PFSK-1 (cell line): ENCODE measurements around the gene PHAX.

Experiments
- FOXP2 ChIP-seq: optimal IDR thresholded peaks from 2 replicates; pipeline ENCODE3; 2011; ENCODE audit warnings: borderline replicate concordance, control low read depth, inconsistent platforms; ENCODE audit not compliant: insufficient read depth; ENCODE audit errors: extremely low read length, extremely low read depth
- POLR2AphosphoS5 ChIP-seq: IDR thresholded peaks from 2 replicates; pipeline ENCODE4 v1.6.1; 2012; ENCODE audit warnings: low read depth, mild to moderate bottlenecking, control low read depth, low read length, moderate library complexity
- SIN3A ChIP-seq: IDR thresholded peaks from 2 replicates; pipeline ENCODE4 v1.6.1; 2012; ENCODE audit warnings: mild to moderate bottlenecking, low read length, moderate library complexity, borderline replicate concordance; ENCODE audit not compliant: insufficient read depth
- TAF1 ChIP-seq: IDR thresholded peaks from 2 replicates; pipeline ENCODE4 v1.6.1; 2012; ENCODE audit warnings: low read length, control low read depth, borderline replicate concordance; ENCODE audit not compliant: insufficient read depth
- TF ChIP-seq, protein P1 (sequence below), 2 experiments: IDR thresholded peaks; 2 replicates each; pipeline versions ENCODE4 v1.6.1 to v1.8.0; 2011 to 2012; ENCODE audit warnings: low read depth in 2 of 2, low read length in 2 of 2, control low read depth in 1 of 2, inconsistent platforms in 1 of 2, mild to moderate bottlenecking in 1 of 2, moderate library complexity in 1 of 2; ENCODE audit not compliant: insufficient read depth in 1 of 2

PHAX gene

DNA sequence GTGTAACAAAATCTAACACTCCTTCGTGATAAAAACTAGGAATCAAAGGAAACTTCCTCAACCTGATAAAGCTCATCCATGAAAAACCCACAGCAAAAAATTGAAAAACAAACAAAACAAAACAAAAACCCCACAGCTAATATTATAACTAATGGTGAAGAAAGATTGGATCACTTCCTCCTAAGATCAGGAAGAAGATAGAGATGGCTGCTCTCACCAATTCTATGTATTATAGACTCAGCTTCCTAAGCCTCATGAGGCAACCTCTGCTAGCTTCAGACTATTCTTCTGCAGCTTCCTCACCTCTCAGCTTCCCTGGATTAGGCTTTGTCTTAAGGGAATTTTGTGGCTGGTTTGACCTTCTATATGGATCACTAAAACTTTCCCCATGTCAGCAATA, 40.1 kb downstream of the PHAX start:
- TF ChIP-seq POLR2AphosphoS5 (no peak), FOXP2 (no peak), SIN3A (no peak), TAF1 (no peak)
- TF ChIP-seq, protein P1, sequence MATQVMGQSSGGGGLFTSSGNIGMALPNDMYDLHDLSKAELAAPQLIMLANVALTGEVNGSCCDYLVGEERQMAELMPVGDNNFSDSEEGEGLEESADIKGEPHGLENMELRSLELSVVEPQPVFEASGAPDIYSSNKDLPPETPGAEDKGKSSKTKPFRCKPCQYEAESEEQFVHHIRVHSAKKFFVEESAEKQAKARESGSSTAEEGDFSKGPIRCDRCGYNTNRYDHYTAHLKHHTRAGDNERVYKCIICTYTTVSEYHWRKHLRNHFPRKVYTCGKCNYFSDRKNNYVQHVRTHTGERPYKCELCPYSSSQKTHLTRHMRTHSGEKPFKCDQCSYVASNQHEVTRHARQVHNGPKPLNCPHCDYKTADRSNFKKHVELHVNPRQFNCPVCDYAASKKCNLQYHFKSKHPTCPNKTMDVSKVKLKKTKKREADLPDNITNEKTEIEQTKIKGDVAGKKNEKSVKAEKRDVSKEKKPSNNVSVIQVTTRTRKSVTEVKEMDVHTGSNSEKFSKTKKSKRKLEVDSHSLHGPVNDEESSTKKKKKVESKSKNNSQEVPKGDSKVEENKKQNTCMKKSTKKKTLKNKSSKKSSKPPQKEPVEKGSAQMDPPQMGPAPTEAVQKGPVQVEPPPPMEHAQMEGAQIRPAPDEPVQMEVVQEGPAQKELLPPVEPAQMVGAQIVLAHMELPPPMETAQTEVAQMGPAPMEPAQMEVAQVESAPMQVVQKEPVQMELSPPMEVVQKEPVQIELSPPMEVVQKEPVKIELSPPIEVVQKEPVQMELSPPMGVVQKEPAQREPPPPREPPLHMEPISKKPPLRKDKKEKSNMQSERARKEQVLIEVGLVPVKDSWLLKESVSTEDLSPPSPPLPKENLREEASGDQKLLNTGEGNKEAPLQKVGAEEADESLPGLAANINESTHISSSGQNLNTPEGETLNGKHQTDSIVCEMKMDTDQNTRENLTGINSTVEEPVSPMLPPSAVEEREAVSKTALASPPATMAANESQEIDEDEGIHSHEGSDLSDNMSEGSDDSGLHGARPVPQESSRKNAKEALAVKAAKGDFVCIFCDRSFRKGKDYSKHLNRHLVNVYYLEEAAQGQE (IDR thresholded peaks at IDR 0.05; ENCODE audit: insufficient read depth in 1 of 2, low read depth in 2 of 2, low read length in 2 of 2) = no peak

DNA sequence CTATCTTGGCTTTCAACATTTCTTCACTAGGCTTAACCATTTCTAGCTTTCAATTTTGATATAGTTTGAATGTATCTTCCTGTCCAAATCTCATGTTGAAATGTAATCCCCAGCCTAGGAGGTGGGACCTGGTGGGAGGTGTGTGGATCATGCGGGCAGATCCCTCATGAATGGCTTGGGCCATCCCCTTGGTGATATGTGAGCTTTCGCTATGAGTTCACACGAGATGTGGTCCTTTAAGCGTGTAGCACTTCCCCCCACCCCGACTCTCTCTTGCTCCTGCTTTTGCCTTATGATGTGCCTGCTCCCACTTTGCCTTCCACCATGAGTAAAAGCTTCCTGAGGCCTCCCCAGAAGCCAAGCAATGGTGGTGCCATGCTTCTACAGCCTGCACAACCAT, 40.6 kb downstream of the PHAX start:
- TF ChIP-seq SIN3A (no peak), POLR2AphosphoS5 (no peak), TAF1 (no peak), FOXP2 (no peak)

DNA sequence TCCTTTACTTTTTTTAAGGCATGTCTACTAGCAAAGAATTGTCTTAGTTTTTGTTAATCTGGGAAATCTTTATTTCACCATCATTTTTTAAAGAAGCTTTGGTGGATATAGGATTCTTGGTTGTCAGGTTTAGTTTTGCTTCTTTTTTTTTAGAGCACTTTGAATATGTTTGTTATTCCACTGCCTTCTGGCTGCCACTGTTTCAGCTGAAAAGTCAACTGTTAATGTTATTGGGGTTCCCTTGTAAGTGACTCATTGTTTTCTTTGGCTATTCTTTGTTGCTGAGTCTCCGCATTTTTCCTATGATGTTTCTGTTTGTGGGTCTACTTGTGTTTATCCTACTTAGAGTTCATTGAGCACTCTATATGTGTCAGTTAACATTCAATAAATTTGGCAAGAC, 44.4 kb downstream of the PHAX start:
- TF ChIP-seq FOXP2 (no peak), SIN3A (no peak), POLR2AphosphoS5 (no peak), TAF1 (no peak)
- TF ChIP-seq, protein P1 (IDR thresholded peaks at IDR 0.05; ENCODE audit: insufficient read depth in 1 of 2, low read depth in 2 of 2, low read length in 2 of 2) = no peak

DNA sequence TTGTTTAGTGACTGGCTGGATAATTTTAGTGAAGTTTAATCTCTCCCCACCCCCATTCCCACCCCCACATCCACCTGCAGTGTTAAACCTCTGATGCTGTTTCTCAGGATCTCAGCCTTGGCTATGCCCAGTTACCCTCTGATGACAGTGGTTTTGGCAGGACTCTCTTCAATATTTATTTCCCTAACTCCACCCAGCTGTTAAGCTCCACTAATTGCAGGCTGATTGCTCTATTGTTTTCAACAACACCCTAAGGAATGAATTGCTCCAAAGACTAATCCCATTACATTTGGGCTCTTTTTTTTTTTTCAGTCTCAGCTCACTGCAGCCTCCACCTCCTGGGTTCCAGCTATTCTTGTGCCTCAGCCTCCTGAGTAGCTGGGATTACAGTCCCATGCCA, 46.3 kb downstream of the PHAX start:
- TF ChIP-seq POLR2AphosphoS5 (no peak), SIN3A (no peak), FOXP2 (no peak), TAF1 (no peak)
- TF ChIP-seq, protein P1 (IDR thresholded peaks at IDR 0.05; ENCODE audit: insufficient read depth in 1 of 2, low read depth in 2 of 2, low read length in 2 of 2) = no peak

DNA sequence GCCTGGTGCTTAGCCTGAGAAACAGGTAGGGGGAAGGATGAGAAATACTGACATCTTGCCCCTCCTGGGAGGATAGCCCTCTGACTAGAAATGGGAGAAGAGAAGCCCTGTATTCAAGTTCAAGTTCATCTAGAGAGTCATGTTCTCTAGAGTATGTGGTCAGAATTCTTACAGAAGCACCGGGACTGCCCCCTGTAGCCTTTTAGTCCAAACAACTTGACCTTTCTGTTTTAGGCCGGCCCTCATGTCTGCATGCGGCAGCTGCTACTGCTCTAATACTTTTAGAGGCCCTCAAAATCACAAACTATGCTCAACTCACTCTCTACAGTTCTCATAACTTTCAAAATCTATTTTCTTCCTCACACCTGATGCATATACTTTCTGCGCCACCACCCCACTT, 47.7 kb downstream of the PHAX start:
- TF ChIP-seq POLR2AphosphoS5 (no peak), TAF1 (no peak), SIN3A (no peak), FOXP2 (no peak)
- TF ChIP-seq, protein P1 (IDR thresholded peaks at IDR 0.05; ENCODE audit: insufficient read depth in 1 of 2, low read depth in 2 of 2, low read length in 2 of 2) = no peak
